SK-N-SH treated with all-trans-retinoic acid at 6 μM for 48 hours (cell line): Measurements from ENCODE around the gene BPTF.

ENCODE experiments used
- ATAC-seq: fragments of 200-7000 bp; cut with Tn5 transposase; 3 replicates; pipeline ENCODE4 v1.9.1; 2020; ENCODE audit warnings: mild to moderate bottlenecking, moderate library complexity
- ARNTL ChIP-seq: fragments of 450-650 bp; formaldehyde crosslinking; IDR thresholded peaks from 2 replicates; pipeline ENCODE4 v1.5.0; 2020; ENCODE audit warnings: low read depth, mild to moderate bottlenecking, moderate library complexity, borderline replicate concordance
- BACH2 ChIP-seq: fragments of 250-450 bp; sonication (Bioruptor Pico); IDR thresholded peaks from 2 replicates; pipeline ENCODE4 v1.9.0; 2021; ENCODE audit warnings: mild to moderate bottlenecking, borderline replicate concordance
- CSDC2 ChIP-seq: fragments of 250-450 bp; sonication (Bioruptor Pico); IDR thresholded peaks from 2 replicates; pipeline ENCODE4 v1.5.0; 2020; ENCODE audit warnings: mild to moderate bottlenecking, moderate library complexity
- ESRRG ChIP-seq: fragments of 250-450 bp; sonication (Bioruptor Pico); IDR thresholded peaks from 2 replicates; pipeline ENCODE4 v1.6.1; 2021; ENCODE audit warnings: mild to moderate bottlenecking
- GLIS3 ChIP-seq: fragments of 250-450 bp; sonication (Bioruptor Pico); IDR thresholded peaks from 2 replicates; pipeline ENCODE4 v1.5.0; 2020; ENCODE audit warnings: mild to moderate bottlenecking, moderate library complexity
- ISL1 ChIP-seq: fragments of 250-450 bp; sonication (Bioruptor Pico); IDR thresholded peaks from 2 replicates; pipeline ENCODE4 v2.1.2; 2022; ENCODE audit warnings: mild to moderate bottlenecking, moderate library complexity
- OSR1 ChIP-seq: fragments of 250-450 bp; sonication (Bioruptor Pico); IDR thresholded peaks from 2 replicates; pipeline ENCODE4 v1.8.0; 2022; ENCODE audit warnings: moderate library complexity, mild to moderate bottlenecking, inconsistent platforms
- PPARA ChIP-seq: fragments of 250-450 bp; sonication (Bioruptor Pico); IDR thresholded peaks from 2 replicates; pipeline ENCODE4 v1.5.0; 2020; ENCODE audit warnings: mild to moderate bottlenecking, borderline replicate concordance
- RARB ChIP-seq: fragments of 250-450 bp; sonication (Bioruptor Pico); IDR thresholded peaks from 2 replicates; pipeline ENCODE4 v1.8.0; 2021; ENCODE audit warnings: mild to moderate bottlenecking, moderate library complexity
- SNAI2 ChIP-seq: fragments of 250-450 bp; sonication (Bioruptor Pico); IDR thresholded peaks from 2 replicates; pipeline ENCODE4 v1.5.0; 2020; ENCODE audit warnings: mild to moderate bottlenecking, moderate library complexity
- TCF4 ChIP-seq: fragments of 250-450 bp; sonication (Bioruptor Pico); IDR thresholded peaks from 2 replicates; pipeline ENCODE4 v1.8.0; 2021; ENCODE audit warnings: mild to moderate bottlenecking, moderate library complexity, borderline replicate concordance
- TOX ChIP-seq: fragments of 250-450 bp; sonication (Bioruptor Pico); IDR thresholded peaks from 2 replicates; pipeline ENCODE4 v1.8.0; 2021; ENCODE audit warnings: mild to moderate bottlenecking, moderate library complexity, borderline replicate concordance
- ZFP30 ChIP-seq: fragments of 450-650 bp; formaldehyde crosslinking; IDR thresholded peaks from 2 replicates; pipeline ENCODE4 v1.5.0; 2022; ENCODE audit warnings: mild to moderate bottlenecking, moderate library complexity
- ZNF565 ChIP-seq: fragments of 450-650 bp; formaldehyde crosslinking; conservative IDR thresholded peaks from 2 replicates; pipeline ENCODE4 v1.5.0; 2020; ENCODE audit warnings: low read depth, mild to moderate bottlenecking, moderate library complexity
- ZNF70 ChIP-seq: fragments of 450-650 bp; formaldehyde crosslinking; IDR thresholded peaks from 2 replicates; pipeline ENCODE4 v1.5.0; 2020; ENCODE audit warnings: mild to moderate bottlenecking, moderate library complexity
- ZNF8 ChIP-seq: fragments of 450-650 bp; formaldehyde crosslinking; IDR thresholded peaks from 2 replicates; pipeline ENCODE4 v1.5.0; 2020; ENCODE audit warnings: mild to moderate bottlenecking, moderate library complexity
- TF ChIP-seq, protein P1 (sequence below): fragments of 250-450 bp; sonication (Bioruptor Pico); IDR thresholded peaks from 2 replicates; pipeline ENCODE4 v1.8.0; 2021; ENCODE audit warnings: low read depth, mild to moderate bottlenecking, moderate library complexity, borderline replicate concordance
- TF ChIP-seq, protein P2 (sequence below): fragments of 250-450 bp; sonication (Bioruptor Pico); IDR thresholded peaks from 2 replicates; pipeline ENCODE4 v1.5.1; 2020; ENCODE audit warnings: low read depth, mild to moderate bottlenecking, moderate library complexity
- TF ChIP-seq, protein P3 (sequence below): fragments of 250-450 bp; sonication (Bioruptor Pico); IDR thresholded peaks from 2 replicates; pipeline ENCODE4 v1.8.0; 2020; ENCODE audit warnings: mild to moderate bottlenecking, moderate library complexity, borderline replicate concordance
- TF ChIP-seq, protein P4 (sequence below): fragments of 250-450 bp; sonication (Bioruptor Pico); IDR thresholded peaks from 2 replicates; pipeline ENCODE4 v1.5.0; 2020; ENCODE audit warnings: mild to moderate bottlenecking, moderate library complexity

BPTF gene

DNA sequence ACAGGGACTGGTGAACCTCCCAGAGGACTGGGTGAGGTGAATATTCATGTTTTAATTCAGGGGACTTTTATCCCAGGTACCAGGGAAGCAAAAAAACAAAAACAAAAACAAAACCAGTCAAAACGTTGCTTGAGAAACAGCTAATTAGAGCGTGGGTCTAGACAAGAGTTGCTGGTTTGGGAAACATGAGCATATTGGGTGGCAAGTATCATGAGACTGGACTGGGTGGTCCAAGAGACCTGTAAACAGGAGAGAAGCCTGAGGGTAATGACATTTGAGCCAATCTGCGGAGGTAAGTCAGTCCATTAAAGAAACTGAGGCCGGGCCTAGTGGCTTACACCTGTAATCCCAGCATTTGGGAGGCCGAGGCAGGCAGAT lies 11.5 kb upstream of the BPTF start:
- TF ChIP-seq CSDC2 (CRISPR knock-in tag) (no peak), TOX (CRISPR knock-in tag) (no peak), ZFP30 (no peak), BACH2 (CRISPR knock-in tag) (no peak)
- TF ChIP-seq, protein P1, sequence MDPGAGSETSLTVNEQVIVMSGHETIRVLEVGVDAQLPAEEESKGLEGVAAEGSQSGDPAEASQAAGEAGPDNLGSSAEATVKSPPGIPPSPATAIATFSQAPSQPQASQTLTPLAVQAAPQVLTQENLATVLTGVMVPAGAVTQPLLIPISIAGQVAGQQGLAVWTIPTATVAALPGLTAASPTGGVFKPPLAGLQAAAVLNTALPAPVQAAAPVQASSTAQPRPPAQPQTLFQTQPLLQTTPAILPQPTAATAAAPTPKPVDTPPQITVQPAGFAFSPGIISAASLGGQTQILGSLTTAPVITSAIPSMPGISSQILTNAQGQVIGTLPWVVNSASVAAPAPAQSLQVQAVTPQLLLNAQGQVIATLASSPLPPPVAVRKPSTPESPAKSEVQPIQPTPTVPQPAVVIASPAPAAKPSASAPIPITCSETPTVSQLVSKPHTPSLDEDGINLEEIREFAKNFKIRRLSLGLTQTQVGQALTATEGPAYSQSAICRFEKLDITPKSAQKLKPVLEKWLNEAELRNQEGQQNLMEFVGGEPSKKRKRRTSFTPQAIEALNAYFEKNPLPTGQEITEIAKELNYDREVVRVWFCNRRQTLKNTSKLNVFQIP (CRISPR knock-in tag), result no peak
- no peak for ATAC-seq

DNA sequence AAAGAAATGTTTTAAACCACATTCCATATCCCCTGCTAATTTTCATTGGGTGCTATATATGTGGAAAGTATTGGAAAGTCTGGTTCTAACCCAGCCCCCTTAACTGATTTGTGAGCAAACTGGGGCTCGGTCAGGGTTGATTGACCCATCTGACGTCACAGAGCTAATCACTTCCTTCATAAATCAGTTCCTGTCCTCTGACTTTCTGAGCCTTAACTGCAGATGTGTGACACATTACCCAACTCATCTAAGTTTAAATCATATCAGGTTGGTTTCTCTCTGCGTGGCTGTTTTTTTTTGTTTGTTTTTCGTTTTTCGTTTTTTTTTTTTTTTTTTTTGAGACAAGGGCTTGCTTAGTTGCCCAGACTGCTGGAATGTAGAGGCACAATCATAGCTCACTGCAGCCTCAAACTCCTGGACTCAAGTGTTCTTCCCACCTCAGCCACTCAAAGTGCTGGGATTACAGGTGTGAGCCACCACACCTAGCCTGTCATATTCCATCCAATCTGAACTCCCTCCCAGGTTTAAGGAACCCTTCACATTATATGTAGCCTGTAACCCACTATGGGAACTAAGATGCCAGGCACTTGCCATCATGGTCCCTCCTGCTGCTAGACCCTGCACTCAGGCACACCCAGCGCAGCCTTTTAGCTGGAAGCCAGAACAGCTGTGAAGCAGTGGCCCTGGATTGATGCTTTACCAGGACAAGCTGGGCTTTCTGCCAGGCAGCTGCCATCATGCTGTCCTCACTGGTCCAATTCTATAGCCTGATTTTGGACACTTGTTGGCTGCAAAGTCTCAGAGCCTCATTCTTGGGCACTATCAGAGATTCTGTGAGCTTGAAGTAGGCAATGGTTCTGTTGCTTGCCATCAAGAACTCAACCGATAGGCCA lies 6.9 kb upstream of the BPTF start:
- no peak for TF ChIP-seq ZNF8
- TF ChIP-seq ZNF565 (CRISPR knock-in tag), result no peak
- no peak for TF ChIP-seq CSDC2 (CRISPR knock-in tag)
- TF ChIP-seq, protein P2, sequence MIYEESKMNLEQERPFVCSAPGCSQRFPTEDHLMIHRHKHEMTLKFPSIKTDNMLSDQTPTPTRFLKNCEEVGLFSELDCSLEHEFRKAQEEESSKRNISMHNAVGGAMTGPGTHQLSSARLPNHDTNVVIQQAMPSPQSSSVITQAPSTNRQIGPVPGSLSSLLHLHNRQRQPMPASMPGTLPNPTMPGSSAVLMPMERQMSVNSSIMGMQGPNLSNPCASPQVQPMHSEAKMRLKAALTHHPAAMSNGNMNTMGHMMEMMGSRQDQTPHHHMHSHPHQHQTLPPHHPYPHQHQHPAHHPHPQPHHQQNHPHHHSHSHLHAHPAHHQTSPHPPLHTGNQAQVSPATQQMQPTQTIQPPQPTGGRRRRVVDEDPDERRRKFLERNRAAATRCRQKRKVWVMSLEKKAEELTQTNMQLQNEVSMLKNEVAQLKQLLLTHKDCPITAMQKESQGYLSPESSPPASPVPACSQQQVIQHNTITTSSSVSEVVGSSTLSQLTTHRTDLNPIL (CRISPR knock-in tag), result no peak
- TF ChIP-seq ZFP30, result no peak
- TF ChIP-seq GLIS3 (CRISPR knock-in tag), result no peak
- no peak for TF ChIP-seq ISL1
- no peak for TF ChIP-seq ZNF70 (CRISPR knock-in tag)
- no peak for TF ChIP-seq PPARA (CRISPR knock-in tag)
- no peak for TF ChIP-seq TCF4
- TF ChIP-seq RARB (CRISPR knock-in tag), result no peak
- no peak for TF ChIP-seq SNAI2
- TF ChIP-seq, protein P1 (CRISPR knock-in tag), result no peak
- no peak for TF ChIP-seq ESRRG (CRISPR knock-in tag)
- no peak; the same call in 2 of the 3 replicates for ATAC-seq

DNA sequence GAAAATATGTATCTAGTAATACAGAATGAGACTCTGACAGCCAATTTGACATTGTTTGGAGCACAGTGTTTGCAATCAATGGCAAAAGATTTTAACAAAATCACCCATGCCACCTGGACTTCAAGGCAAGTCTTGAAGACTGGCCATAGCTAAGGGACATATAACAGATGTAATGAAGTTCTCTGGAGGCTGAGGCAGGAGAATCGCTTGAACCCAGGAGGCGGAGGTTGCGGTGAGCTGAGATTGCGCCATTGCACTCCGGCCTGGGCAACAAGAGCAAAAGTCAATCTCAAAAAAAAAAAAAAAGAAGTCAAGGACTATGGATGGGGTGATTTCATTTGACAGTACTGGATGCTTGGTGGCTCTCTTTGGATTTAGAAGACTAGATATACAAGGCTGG lies 5.6 kb upstream of the BPTF start:
- no peak for ATAC-seq
- TF ChIP-seq GLIS3 (CRISPR knock-in tag), result no peak
- TF ChIP-seq, protein P2 (CRISPR knock-in tag), result no peak

DNA sequence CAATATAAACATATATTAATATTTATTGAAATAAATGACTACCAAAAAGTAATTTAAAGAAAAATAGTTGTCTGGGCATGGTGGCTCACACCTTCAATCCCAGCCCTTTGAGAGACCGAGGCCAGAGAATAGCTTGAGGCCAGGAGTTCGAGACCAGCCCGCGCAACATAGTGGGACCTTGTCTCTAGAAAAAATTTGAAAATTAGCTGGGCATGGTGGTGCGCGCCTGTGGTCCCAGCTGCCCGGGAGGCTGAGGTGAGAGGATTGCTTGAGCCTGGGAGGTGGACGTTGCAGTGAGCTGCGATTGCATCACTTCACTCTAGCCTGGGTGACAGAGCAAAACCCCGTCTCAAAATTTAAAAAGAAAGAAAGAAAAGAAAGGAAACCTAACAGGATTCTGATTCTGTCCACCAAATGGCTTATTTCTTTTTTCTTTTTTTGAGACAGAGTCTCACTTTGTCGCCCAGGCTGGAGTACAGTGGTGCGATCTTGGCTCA lies 3.4 kb upstream of the BPTF start:
- no peak for TF ChIP-seq OSR1 (CRISPR knock-in tag)
- TF ChIP-seq ISL1, result no peak
- TF ChIP-seq ARNTL (CRISPR knock-in tag), result no peak
- no peak for TF ChIP-seq RARB (CRISPR knock-in tag)
- TF ChIP-seq PPARA (CRISPR knock-in tag), result no peak
- no peak for TF ChIP-seq GLIS3 (CRISPR knock-in tag)
- TF ChIP-seq, protein P3, sequence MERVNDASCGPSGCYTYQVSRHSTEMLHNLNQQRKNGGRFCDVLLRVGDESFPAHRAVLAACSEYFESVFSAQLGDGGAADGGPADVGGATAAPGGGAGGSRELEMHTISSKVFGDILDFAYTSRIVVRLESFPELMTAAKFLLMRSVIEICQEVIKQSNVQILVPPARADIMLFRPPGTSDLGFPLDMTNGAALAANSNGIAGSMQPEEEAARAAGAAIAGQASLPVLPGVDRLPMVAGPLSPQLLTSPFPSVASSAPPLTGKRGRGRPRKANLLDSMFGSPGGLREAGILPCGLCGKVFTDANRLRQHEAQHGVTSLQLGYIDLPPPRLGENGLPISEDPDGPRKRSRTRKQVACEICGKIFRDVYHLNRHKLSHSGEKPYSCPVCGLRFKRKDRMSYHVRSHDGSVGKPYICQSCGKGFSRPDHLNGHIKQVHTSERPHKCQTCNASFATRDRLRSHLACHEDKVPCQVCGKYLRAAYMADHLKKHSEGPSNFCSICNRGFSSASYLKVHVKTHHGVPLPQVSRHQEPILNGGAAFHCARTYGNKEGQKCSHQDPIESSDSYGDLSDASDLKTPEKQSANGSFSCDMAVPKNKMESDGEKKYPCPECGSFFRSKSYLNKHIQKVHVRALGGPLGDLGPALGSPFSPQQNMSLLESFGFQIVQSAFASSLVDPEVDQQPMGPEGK (CRISPR knock-in tag), result no peak
- TF ChIP-seq ZFP30, result no peak
- TF ChIP-seq, protein P2 (CRISPR knock-in tag), result no peak
- TF ChIP-seq ZNF70 (CRISPR knock-in tag), result no peak
- no peak for TF ChIP-seq CSDC2 (CRISPR knock-in tag)
- TF ChIP-seq, protein P1 (CRISPR knock-in tag), result no peak
- no peak for TF ChIP-seq SNAI2
- TF ChIP-seq, protein P4, sequence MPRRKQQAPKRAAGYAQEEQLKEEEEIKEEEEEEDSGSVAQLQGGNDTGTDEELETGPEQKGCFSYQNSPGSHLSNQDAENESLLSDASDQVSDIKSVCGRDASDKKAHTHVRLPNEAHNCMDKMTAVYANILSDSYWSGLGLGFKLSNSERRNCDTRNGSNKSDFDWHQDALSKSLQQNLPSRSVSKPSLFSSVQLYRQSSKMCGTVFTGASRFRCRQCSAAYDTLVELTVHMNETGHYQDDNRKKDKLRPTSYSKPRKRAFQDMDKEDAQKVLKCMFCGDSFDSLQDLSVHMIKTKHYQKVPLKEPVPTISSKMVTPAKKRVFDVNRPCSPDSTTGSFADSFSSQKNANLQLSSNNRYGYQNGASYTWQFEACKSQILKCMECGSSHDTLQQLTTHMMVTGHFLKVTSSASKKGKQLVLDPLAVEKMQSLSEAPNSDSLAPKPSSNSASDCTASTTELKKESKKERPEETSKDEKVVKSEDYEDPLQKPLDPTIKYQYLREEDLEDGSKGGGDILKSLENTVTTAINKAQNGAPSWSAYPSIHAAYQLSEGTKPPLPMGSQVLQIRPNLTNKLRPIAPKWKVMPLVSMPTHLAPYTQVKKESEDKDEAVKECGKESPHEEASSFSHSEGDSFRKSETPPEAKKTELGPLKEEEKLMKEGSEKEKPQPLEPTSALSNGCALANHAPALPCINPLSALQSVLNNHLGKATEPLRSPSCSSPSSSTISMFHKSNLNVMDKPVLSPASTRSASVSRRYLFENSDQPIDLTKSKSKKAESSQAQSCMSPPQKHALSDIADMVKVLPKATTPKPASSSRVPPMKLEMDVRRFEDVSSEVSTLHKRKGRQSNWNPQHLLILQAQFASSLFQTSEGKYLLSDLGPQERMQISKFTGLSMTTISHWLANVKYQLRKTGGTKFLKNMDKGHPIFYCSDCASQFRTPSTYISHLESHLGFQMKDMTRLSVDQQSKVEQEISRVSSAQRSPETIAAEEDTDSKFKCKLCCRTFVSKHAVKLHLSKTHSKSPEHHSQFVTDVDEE (CRISPR knock-in tag), result no peak
- TF ChIP-seq, all 23 proteins: peak for 0
- no peak for ATAC-seq
